Measurements from ENCODE around the gene SLC22A2.

- no peak for TF ChIP-seq CTCF (optimal IDR thresholded peaks at IDR 0.05 in 1 of 3, IDR thresholded peaks at IDR 0.05 in 1 of 3, conservative IDR thresholded peaks at IDR 0.05 in 1 of 3; ENCODE audit: extremely low read depth in 1 of 3, insufficient read depth in 2 of 3, low read length in 3 of 3)
- TF ChIP-seq EZH2 (IDR thresholded peaks at IDR 0.05; ENCODE audit: low read length) = no peak
Observed at GRCh38 chr6:160194808-160195207, 63.8 kb downstream of the SLC22A2 start.

All from keratinocyte (primary cell).